Right atrium auricular region (tissue), 2 donors: ENCODE data around the gene SLC34A1. TPM values are rescaled to one million over a fixed set of nuclear protein-coding genes. Genes with fewer than 3 reads are reported as not detected.

Experiments used
- DNase-seq: peaks from one replicate; pipeline ENCODE4 v3.0.0-alpha.2; 2019; ENCODE audit warnings: low spot score
- H3K27ac ChIP-seq, 2 donors: fragments of 200-600 bp; sonication (generic); 1 replicate in 1 of 2; 2 replicates in 1 of 2; pipeline ENCODE4 v1.5.1; 2016 to 2019
- H3K27me3 ChIP-seq, 2 donors: fragments of 200-600 bp; sonication (generic); one replicate each; pipeline versions ENCODE4 v1.5.1 to v1.6.0; 2017 to 2019
- H3K36me3 ChIP-seq: fragments of 200-600 bp; sonication (generic); one replicate; pipeline ENCODE4 v1.5.1; 2016
- H3K4me1 ChIP-seq, 2 donors: fragments of 200-600 bp; sonication (generic); one replicate each; pipeline versions ENCODE4 v1.5.1 to v1.6.0; 2017 to 2019
- H3K4me3 ChIP-seq, 2 donors: fragments of 200-600 bp; sonication (generic); 1 replicate in 1 of 2; 2 replicates in 1 of 2; pipeline ENCODE4 v1.5.1; 2017 to 2019; ENCODE audit warnings: mild to moderate bottlenecking in 1 of 2, moderate library complexity in 1 of 2
- H3K9me3 ChIP-seq, 2 donors: fragments of 200-600 bp; sonication (generic); one replicate each; pipeline ENCODE4 v1.5.1; 2019
- CTCF ChIP-seq, 2 donors: fragments of 200-600 bp; sonication (generic); IDR thresholded peaks; one replicate each; pipeline ENCODE4 v1.5.1; 2019; ENCODE audit warnings: antibody characterized with exemption in 2 of 2
- total RNA-seq, 2 donors: library from RNA; depleted of rRNA; stranded (reverse); fragments of >200 nt; gene quantifications; one replicate each; pipeline ENCODE4 v1.1.0, GENCODE V29; 2016

SLC34A1 gene
- total RNA-seq, 2 donors from 2014 or later: not detected

DNA sequence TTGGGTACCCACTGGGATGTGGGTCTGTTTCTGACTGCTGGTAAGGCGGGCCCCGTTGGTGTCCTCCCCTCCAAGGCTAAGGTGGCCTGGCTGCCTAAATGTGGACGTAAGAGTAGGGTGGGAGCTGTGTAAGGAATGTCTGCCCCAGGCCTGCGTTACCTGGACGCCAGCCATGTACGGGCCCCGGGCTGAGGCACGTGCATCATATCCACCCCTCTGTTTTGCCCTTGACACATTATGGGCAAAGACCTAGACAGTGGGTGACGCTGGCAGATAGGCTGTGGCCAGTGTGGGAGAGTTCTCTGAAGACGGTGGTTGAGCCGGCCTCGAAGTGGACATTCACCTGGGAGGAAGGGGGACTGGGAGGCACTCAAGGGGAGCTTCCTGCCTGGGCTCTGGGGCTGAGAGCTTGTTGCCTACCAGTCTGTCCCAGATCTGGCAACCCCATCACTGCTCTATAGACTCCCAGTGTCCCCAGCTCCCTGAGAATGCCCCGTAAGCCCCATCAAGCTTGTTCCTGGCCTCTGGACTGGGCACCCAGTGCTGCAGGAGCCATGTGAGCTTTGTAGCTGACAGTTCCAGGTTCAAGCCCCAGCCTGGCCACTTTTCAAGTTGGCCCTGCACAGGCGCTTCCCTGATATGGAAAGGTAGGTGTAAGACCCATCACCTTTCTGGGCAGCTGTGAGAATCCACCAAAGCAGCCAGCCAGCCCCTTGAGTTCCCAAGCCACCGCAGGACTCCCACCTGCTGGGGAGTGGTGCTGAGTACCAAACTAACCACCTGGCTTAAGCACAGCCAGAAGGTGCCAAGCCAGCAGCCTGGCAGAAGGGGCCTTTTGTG lies 59.1 kb downstream of the SLC34A1 start:
- Histone ChIP-seq H3K27ac (no peak overlapping the region), H3K4me1 (peaks cover 0 to 24% of the 10 kb centered on the region in 2 donors), H3K36me3 (peaks cover 8% of the 10 kb centered on the region), H3K9me3 (no peaks in the 10 kb centered on the region), H3K27me3 (no peaks in the 10 kb centered on the region), H3K4me3 (no peak overlapping the region)
- no peak for DNase-seq
- no peak for TF ChIP-seq CTCF (IDR thresholded peaks at IDR 0.05)

DNA sequence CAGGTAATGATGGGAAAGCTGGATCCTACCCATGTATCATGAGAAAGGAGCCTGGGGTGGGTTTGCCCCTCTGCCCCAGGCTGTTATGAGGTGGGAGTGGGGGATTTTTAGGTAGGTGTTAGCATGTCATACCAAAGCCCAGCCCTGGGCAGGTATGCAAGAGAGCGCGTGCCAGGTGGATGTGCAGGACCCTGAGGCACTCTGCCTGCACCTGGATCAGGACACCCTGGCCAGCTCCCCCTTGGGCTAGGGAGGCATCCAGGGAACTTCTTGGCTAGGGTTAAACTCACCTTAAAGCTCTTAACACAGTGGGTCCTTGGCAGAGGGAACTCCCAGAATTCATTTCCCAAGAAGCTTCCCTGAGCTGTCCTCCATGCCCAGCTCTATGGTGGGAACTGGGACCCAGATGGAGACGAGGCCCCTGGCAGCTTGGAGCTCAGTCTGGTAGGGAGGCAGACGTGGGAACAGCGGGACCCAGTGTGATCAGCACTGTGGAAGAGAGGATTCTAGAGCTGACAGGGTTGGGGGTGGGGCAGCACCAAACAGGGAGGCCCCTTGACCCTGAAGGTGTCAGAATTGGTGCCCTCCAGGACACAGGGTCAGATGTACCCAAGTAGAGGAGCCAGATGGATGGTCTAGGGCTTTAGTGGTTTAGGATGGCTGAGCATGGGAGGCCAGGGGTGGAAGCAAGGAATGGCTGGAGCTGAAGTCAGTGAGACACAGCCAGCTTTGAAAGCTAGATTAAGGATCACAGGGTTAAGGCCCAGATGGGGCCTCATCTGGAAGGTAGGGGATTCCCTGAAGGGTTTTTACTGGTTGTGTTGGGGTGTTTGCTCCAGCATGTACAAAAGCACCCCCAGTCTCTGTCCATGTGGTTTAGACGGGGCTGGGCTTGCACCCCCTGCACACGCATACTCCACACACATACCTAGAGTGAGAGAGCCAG lies 60.1 kb downstream of the SLC34A1 start:
- no peak for TF ChIP-seq CTCF (IDR thresholded peaks at IDR 0.05)
- H3K9me3 ChIP-seq: no peaks in the 10 kb centered on the region
- H3K27me3 ChIP-seq: no peaks in the 10 kb centered on the region
- DNase-seq: no peak
- H3K4me1 ChIP-seq: peaks cover 0 to 26% of the 10 kb centered on the region in 2 donors
- no peak overlapping the region for H3K4me3 ChIP-seq
- peaks cover 7% of the 10 kb centered on the region for H3K36me3 ChIP-seq
- H3K27ac ChIP-seq: no peak overlapping the region

GRCh38 chr5:177445052-177445916 lies 61.0 kb downstream of the SLC34A1 start:
- Histone ChIP-seq H3K36me3 (peaks cover 7% of the 10 kb centered on the region), H3K27ac (no peak overlapping the region), H3K9me3 (no peaks in the 10 kb centered on the region), H3K27me3 (no peaks in the 10 kb centered on the region), H3K4me3 (no peak overlapping the region), H3K4me1 (peaks cover 0 to 26% of the 10 kb centered on the region in 2 donors)
- DNase-seq: no peak
- TF ChIP-seq CTCF (IDR thresholded peaks at IDR 0.05): no peak

DNA sequence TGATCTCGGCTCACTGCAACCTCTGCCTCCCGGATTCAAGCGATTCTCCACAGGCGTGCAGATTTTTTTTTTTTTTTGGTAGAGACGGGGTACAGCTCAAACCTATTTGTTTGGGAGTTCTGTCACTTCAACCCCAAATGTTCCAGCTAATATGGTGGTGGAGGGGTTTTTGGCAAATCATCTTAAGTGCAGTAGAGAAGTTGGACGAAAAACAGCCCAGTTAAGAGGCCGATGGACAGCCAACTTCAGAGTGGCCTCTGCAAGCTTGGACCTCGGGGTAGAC lies 61.6 kb downstream of the SLC34A1 start:
- Histone ChIP-seq H3K27me3 (no peaks in the 10 kb centered on the region), H3K9me3 (no peaks in the 10 kb centered on the region), H3K27ac (no peak overlapping the region), H3K4me1 (peaks cover 0 to 29% of the 10 kb centered on the region in 2 donors), H3K4me3 (peak overlapping the region in 1 of 2 donors; percentile 64), H3K36me3 (peaks cover 2% of the 10 kb centered on the region)
- DNase-seq: no peak
- no peak for TF ChIP-seq CTCF (IDR thresholded peaks at IDR 0.05)

GRCh38 chr5:177446200-177447065 lies 62.2 kb downstream of the SLC34A1 start, which contains the start of gene PRR7:
PRR7 (plus strand) TSS chr5:177446814; CDS start chr5:177455068, 8,254 bp downstream.
- no peaks in the 10 kb centered on the region for H3K27me3 ChIP-seq
- TF ChIP-seq CTCF (IDR thresholded peaks at IDR 0.05): no peak

More at GRCh38 chr5:177446200-177447065, 62.2 kb downstream of the SLC34A1 start, which contains the start of gene PRR7:
- no peak for DNase-seq
- H3K9me3 ChIP-seq: no peaks in the 10 kb centered on the region
- H3K4me3 ChIP-seq: peak within 1 kb of the TSS; percentile 47 to 64
- H3K36me3 ChIP-seq: no peaks in the 10 kb centered on the region
- no peak within 1 kb of the TSS for H3K27ac ChIP-seq
- H3K4me1 ChIP-seq: peaks cover 0 to 32% of the 10 kb centered on the region in 2 donors
